GM12878 (cell line): Measurements from ENCODE around the gene NEU4. TPM values are rescaled to one million over a fixed set of nuclear protein-coding genes. Genes with fewer than 3 reads are reported as not detected.

ENCODE experiments used
- ATAC-seq: fragments of 200-7000 bp; cut with Tn5 transposase; 3 replicates; pipeline ENCODE4 v1.9.1; 2020; ENCODE audit warnings: mild to moderate bottlenecking, moderate library complexity
- BruUV-seq: library from RNA; stranded (reverse); fragments of 400-500 nt; replicated peaks from 2 replicates; lab custom pipeline; 2021; lab: Mats Ljungman, UMichigan
- CTCF ChIA-PET: fragments of 300-600 bp; sonication (Branson Sonifier 250); formaldehyde crosslinking; extraction: SDS; loops from one replicate; lab custom pipeline; 2021; ENCODE audit warnings: inconsistent platforms; lab: Yijun Ruan, JAX
- POLR2A ChIA-PET: fragments of 350-600 bp; formaldehyde crosslinking; extraction: SDS; loops from one replicate; lab custom pipeline; 2021; ENCODE audit warnings: inconsistent platforms; lab: Charles Lee
- RAD21 ChIA-PET: fragments of 300-600 bp; sonication (Branson Sonifier 250); formaldehyde crosslinking; loops from one replicate; lab custom pipeline; 2023; ENCODE audit warnings: antibody characterized with exemption; ENCODE audit not compliant: unreplicated experiment; lab: Charles Lee
- SMC1A ChIA-PET: fragments of 300-600 bp; sonication (Branson Sonifier 250); formaldehyde crosslinking; loops from one replicate; lab custom pipeline; 2023; ENCODE audit not compliant: unreplicated experiment, uncharacterized antibody; lab: Charles Lee
- DNase-seq: peaks from one replicate; pipeline ENCODE4 v3.0.0-alpha.2; 2011; ENCODE audit warnings: low read depth, low spot score
- FAIRE-seq: peaks from 3 replicates; lab custom pipeline; 2011; peaks lifted over from hg19 to GRCh38; lab: Jason Lieb, UNC
- H2AFZ ChIP-seq: 2 replicates; pipeline ENCODE4 v1.6.0; 2011; ENCODE audit warnings: low read depth, low read length, control low read depth; ENCODE audit not compliant: control insufficient read depth
- H3K27ac ChIP-seq: 2 replicates; pipeline ENCODE4 v1.5.1; 2011; ENCODE audit warnings: control low read depth; ENCODE audit not compliant: control insufficient read depth, insufficient read depth
- H3K27me3 ChIP-seq, 2 experiments: replicated peaks in 1 of 2; 2 replicates each; pipeline versions ENCODE4 v1.6.0 to v1.6.1; 2011; ENCODE audit warnings: low read length in 1 of 2; ENCODE audit not compliant: control insufficient read depth in 2 of 2, insufficient read depth in 2 of 2
- H3K36me3 ChIP-seq, 2 experiments: 2 replicates each; pipeline ENCODE4 v1.5.1; 2011; ENCODE audit warnings: low read length in 1 of 2; ENCODE audit not compliant: control insufficient read depth in 2 of 2, insufficient read depth in 2 of 2
- H3K4me1 ChIP-seq: 2 replicates; pipeline ENCODE4 v1.6.1; 2011; ENCODE audit warnings: mild to moderate bottlenecking, low read length, moderate library complexity, mixed read lengths; ENCODE audit not compliant: control insufficient read depth, insufficient read depth
- H3K4me2 ChIP-seq: 2 replicates; pipeline ENCODE4 v1.6.0; 2011; ENCODE audit warnings: control low read depth; ENCODE audit not compliant: control insufficient read depth, insufficient read depth
- H3K4me3 ChIP-seq: fragments of 200-600 bp; sonication (generic); 2 replicates; pipeline ENCODE4 v1.5.1; 2016
- H3K79me2 ChIP-seq: 2 replicates; pipeline ENCODE4 v1.6.0; 2011; ENCODE audit warnings: low read length; ENCODE audit not compliant: control insufficient read depth, insufficient read depth
- H3K9ac ChIP-seq: 2 replicates; pipeline ENCODE4 v1.8.0; 2011; ENCODE audit warnings: low read length, control low read depth, mixed read lengths; ENCODE audit not compliant: control insufficient read depth, insufficient read depth
- H3K9me3 ChIP-seq: replicated peaks from 3 replicates; pipeline ENCODE4 v1.5.1; 2011; ENCODE audit warnings: mild to moderate bottlenecking, low read length; ENCODE audit not compliant: control insufficient read depth, insufficient read depth
- H4K20me1 ChIP-seq: 2 replicates; pipeline ENCODE4 v1.6.0; 2011; ENCODE audit not compliant: control insufficient read depth, insufficient read depth
- CHD1 ChIP-seq: IDR thresholded peaks from 2 replicates; pipeline ENCODE4 v1.6.1; 2012; ENCODE audit warnings: low read depth, low read length, improper control_type of control experiment
- EED ChIP-seq: sonication (generic); IDR thresholded peaks from 2 replicates; pipeline ENCODE4 v1.6.1; 2016; ENCODE audit warnings: antibody characterized with exemption, low read depth
- KDM1A ChIP-seq: fragments of 200-600 bp; sonication (generic); IDR thresholded peaks from 2 replicates; pipeline ENCODE4 v1.6.1; 2016; ENCODE audit warnings: borderline replicate concordance
- SMAD5 ChIP-seq: IDR thresholded peaks from 2 replicates; pipeline ENCODE4 v1.6.1; 2016; ENCODE audit warnings: antibody characterized with exemption, low read depth
- ZNF622 ChIP-seq: fragments of 450-650 bp; IDR thresholded peaks from 2 replicates; pipeline ENCODE4 v1.6.1; 2017; ENCODE audit warnings: mild to moderate bottlenecking, inconsistent platforms
- WGBS: methylation state at CpG from one replicate; pipeline ENCODE4 v1.1.6; 2016; ENCODE audit warnings: low lambda C conversion rate; ENCODE audit not compliant: insufficient replicate concordance, insufficient coverage; ENCODE audit errors: missing lambda C conversion rate; 5-methylcytosine and 5-hydroxymethylcytosine counted together
- in situ Hi-C: fragments of 300-500 bp; cut with MboI; formaldehyde crosslinking; loops from 9 replicates; pipeline ENCODE4 v1.14.3; 2018; ENCODE audit warnings: mixed read lengths
- intact Hi-C: fragments of 100-400 bp; cut with micrococcal nuclease; formaldehyde crosslinking; loops from one replicate; pipeline ENCODE4 v1.14.2; 2022; ENCODE audit not compliant: unreplicated experiment
- polyA plus RNA-seq, 11 experiments: library from polyadenylated mRNA; depleted of rRNA in 4 of 11; unstranded in 6 of 11; stranded (reverse) in 5 of 11; fragments of >200 nt; fragmentation: Nextera tagmentation in 4 of 11; fragmentation: Illumina TruSeq in 1 of 11; extraction: Ambion mirVana in 4 of 11; extraction: Trizol in 1 of 11; gene quantifications; 1 replicate in 1 of 11; 2 replicates in 10 of 11; pipeline versions ENCODE4 v1.2.1 to v1.2.3, GENCODE V29; 2011 to 2016; ENCODE audit warnings: inconsistent platforms in 2 of 11, missing spikeins in 2 of 11, low read depth in 1 of 11
- total RNA-seq, 4 experiments: library from RNA; depleted of rRNA in 3 of 4; stranded (reverse); fragments of >200 nt in 3 of 4; fragmentation: Illumina TruSeq in 1 of 4; extraction: Trizol in 1 of 4; gene quantifications; 2 replicates each; pipeline versions ENCODE4 v1.2.1 to v1.2.3, GENCODE V29; 2013 to 2021
- TF ChIP-seq, protein P1 (sequence below): fragments of 150-350 bp; IDR thresholded peaks from 2 replicates; pipeline ENCODE4 v1.6.1; 2016; ENCODE audit warnings: low read depth, low read length
- TF ChIP-seq, protein P2 (sequence below): fragments of 450-650 bp; IDR thresholded peaks from 2 replicates; pipeline ENCODE4 v1.6.1; 2016; ENCODE audit warnings: mild to moderate bottlenecking

The NEU4 gene
- total and polyA plus RNA-seq, 10 of the 15 experiments (the other 5 are each of a cell fraction or from before 2014, with no cell fraction given) = 0.01 to 0.28 (median 0.14) TPM; not detected in 5

DNA sequence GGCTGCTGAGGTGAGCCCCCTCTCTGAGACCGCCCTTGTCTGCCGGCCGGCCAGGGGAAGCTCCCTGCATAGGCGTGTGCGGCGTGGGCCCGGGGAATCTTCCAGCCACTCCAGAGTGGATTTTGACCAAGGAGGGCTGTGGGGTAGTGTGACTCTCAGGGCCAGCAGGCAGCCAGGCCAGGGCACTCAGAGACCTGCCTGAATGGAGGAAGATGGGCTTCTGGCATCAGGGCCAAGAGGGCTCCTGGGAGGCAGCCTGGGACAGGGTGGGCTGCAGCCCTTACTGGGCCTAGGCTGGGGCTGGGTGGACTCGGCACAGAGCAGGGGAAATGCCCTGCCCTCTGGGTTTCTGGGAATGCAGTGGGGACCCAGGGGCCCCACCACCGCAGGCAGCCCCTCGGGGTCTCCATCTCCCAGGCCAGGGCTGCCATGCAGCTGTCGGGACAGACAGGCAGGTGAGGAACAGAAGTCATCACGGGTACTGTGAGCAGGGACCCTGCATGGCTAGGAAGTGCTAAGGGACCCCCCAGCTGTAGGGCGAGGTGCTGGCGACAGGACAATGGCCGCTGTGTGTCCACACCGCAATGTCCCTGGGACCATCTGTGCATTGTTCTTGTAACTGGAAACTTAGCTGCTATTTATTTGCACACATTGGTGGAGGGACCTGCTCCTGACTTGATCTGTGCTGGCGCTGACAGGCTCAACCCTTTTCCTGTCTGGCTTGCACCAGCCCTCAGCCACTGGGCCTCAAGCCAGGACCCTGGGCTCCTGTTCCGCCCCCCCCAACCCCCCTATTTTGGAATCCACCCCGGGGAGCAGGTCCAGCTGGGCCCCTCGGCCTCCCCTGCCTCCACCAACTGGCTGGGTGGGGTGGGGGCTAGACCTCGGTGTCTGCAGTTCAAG is 45.6 kb downstream of the NEU4 start (continued):
- TF ChIP-seq, protein P1, sequence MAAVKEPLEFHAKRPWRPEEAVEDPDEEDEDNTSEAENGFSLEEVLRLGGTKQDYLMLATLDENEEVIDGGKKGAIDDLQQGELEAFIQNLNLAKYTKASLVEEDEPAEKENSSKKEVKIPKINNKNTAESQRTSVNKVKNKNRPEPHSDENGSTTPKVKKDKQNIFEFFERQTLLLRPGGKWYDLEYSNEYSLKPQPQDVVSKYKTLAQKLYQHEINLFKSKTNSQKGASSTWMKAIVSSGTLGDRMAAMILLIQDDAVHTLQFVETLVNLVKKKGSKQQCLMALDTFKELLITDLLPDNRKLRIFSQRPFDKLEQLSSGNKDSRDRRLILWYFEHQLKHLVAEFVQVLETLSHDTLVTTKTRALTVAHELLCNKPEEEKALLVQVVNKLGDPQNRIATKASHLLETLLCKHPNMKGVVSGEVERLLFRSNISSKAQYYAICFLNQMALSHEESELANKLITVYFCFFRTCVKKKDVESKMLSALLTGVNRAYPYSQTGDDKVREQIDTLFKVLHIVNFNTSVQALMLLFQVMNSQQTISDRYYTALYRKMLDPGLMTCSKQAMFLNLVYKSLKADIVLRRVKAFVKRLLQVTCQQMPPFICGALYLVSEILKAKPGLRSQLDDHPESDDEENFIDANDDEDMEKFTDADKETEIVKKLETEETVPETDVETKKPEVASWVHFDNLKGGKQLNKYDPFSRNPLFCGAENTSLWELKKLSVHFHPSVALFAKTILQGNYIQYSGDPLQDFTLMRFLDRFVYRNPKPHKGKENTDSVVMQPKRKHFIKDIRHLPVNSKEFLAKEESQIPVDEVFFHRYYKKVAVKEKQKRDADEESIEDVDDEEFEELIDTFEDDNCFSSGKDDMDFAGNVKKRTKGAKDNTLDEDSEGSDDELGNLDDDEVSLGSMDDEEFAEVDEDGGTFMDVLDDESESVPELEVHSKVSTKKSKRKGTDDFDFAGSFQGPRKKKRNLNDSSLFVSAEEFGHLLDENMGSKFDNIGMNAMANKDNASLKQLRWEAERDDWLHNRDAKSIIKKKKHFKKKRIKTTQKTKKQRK = no peak

DNA sequence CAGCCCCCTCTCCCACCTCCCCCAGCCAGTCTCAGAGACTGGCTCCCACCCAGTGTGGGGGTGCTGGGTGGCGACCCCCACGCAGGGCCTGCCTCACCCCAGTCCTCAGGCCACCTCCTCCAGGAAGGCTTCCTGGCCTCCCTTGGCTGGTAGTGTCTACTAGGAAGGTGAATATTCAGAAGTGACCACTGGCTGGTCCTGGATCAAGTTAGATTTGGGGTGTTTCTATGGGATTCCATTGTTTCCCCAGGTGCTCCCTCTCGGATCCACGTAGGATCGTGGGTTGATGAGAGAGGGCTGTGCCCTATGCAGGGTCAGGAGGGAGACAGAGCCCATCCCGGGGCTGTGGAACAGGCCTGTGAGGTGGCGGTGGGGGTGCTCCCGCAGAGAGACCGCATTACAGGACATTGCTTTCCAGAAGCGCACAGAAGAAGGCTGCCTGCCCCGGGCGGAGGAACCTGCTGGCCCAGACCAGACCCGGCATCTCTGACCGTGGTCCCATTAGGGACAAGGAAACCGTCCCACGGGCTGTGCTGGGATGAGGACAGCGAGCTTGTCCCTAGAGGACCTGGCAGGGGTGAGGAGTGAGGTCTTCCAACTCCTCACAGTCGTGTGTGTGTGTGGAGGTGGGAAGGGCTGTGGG is 46.4 kb downstream of the NEU4 start:
- RAD21 ChIA-PET = no interaction called here
- no peak for ATAC-seq
- no peaks in the 10 kb centered on the region for H3K9me3 ChIP-seq
- SMC1A ChIA-PET = no interaction called here
- CTCF ChIA-PET = no interaction called here
- H4K20me1 ChIP-seq = no peaks in the 10 kb centered on the region
- in situ Hi-C loops (no loop called here), intact Hi-C loops (no loop called here)
- H3K4me3 ChIP-seq = no peak overlapping the region
- no peak overlapping the region for H3K27ac ChIP-seq
- 68% methylated on average over 18 of the region's 18 CpGs for WGBS
- peaks cover 7% of the 10 kb centered on the region for H3K79me2 ChIP-seq
- no TSS peak for BruUV-seq
- H3K4me2 ChIP-seq = no peak overlapping the region
- FAIRE-seq = no peak
- no peaks in the 10 kb centered on the region for H3K36me3 ChIP-seq
- no peak overlapping the region for H3K9ac ChIP-seq
- TF ChIP-seq EED = no peak
- no peak for TF ChIP-seq CHD1
- TF ChIP-seq KDM1A = no peak
- TF ChIP-seq ZNF622 = no peak
- TF ChIP-seq, protein P2, sequence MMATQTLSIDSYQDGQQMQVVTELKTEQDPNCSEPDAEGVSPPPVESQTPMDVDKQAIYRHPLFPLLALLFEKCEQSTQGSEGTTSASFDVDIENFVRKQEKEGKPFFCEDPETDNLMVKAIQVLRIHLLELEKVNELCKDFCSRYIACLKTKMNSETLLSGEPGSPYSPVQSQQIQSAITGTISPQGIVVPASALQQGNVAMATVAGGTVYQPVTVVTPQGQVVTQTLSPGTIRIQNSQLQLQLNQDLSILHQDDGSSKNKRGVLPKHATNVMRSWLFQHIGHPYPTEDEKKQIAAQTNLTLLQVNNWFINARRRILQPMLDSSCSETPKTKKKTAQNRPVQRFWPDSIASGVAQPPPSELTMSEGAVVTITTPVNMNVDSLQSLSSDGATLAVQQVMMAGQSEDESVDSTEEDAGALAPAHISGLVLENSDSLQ = no peak
- no peak for TF ChIP-seq SMAD5
- DNase-seq = no peak
- POLR2A ChIA-PET = no interaction called here
- no peak overlapping the region for H2AFZ ChIP-seq
- H3K4me1 ChIP-seq = peaks cover 17% of the 10 kb centered on the region
- H3K27me3 ChIP-seq = no peaks in the 10 kb centered on the region
